CD4-positive, alpha-beta memory T cell (primary cell): Measurements from ENCODE around the gene SKAP2. TPM values are rescaled to one million over a fixed set of nuclear protein-coding genes. Genes with fewer than 3 reads are reported as not detected.

Experiments
- CTCF ChIA-PET: fragments of 350-600 bp; sonication (Branson Sonifier 250); formaldehyde crosslinking; loops from one replicate; lab custom pipeline; 2021; ENCODE audit warnings: inconsistent platforms; ENCODE audit not compliant: partially characterized antibody; lab: Charles Lee
- POLR2A ChIA-PET: fragments of 350-600 bp; sonication (Branson Sonifier 250); formaldehyde crosslinking; loops from one replicate; lab custom pipeline; 2021; ENCODE audit not compliant: partially characterized antibody; lab: Charles Lee
- DNase-seq, 5 donors: peaks; one replicate each; pipeline versions ENCODE4 v3.0.0 to v3.0.0-alpha.2; 2020 to 2022; ENCODE audit warnings: mixed read lengths in 1 of 5
- H3K27ac ChIP-seq: one replicate; pipeline ENCODE4 v1.7.0; 2013; ENCODE audit warnings: low read depth, low read length
- H3K27me3 ChIP-seq: 2 replicates; pipeline ENCODE4 v1.7.0; 2013; ENCODE audit warnings: mild to moderate bottlenecking, low read length, moderate library complexity; ENCODE audit not compliant: insufficient read depth
- H3K36me3 ChIP-seq: 2 replicates; pipeline ENCODE4 v1.7.0; 2013; ENCODE audit warnings: mild to moderate bottlenecking, low read length, moderate library complexity; ENCODE audit not compliant: insufficient read depth
- H3K4me1 ChIP-seq: 2 replicates; pipeline ENCODE4 v1.7.0; 2013; ENCODE audit warnings: mild to moderate bottlenecking, low read length, moderate library complexity; ENCODE audit not compliant: insufficient read depth
- H3K4me3 ChIP-seq, 2 donors: one replicate each; pipeline ENCODE4 v1.7.0; 2013; ENCODE audit warnings: low read length in 2 of 2, mild to moderate bottlenecking in 1 of 2
- H3K9me3 ChIP-seq, 2 donors: one replicate each; pipeline ENCODE4 v1.7.0; 2013; ENCODE audit warnings: low read length in 2 of 2, control low read depth in 1 of 2; ENCODE audit not compliant: control insufficient read depth in 1 of 2
- H3K27ac Mint-ChIP-seq, 7 donors: one replicate each; pipeline ENCODE4 v1.8.0; 2020 to 2021; ENCODE audit warnings: mixed read lengths in 7 of 7, mild to moderate bottlenecking in 6 of 7, inconsistent platforms in 3 of 7, moderate library complexity in 3 of 7
- H3K27me3 Mint-ChIP-seq, 2 donors: one replicate each; pipeline ENCODE4 v1.8.0; 2020 to 2021; ENCODE audit warnings: mixed read lengths in 2 of 2
- H3K36me3 Mint-ChIP-seq, 2 donors: one replicate each; pipeline ENCODE4 v1.8.0; 2020 to 2021; ENCODE audit warnings: mixed read lengths in 2 of 2, inconsistent platforms in 1 of 2, mild to moderate bottlenecking in 1 of 2
- H3K4me1 Mint-ChIP-seq, 4 donors: one replicate each; pipeline ENCODE4 v1.8.0; 2020 to 2021; ENCODE audit warnings: mixed read lengths in 4 of 4, mild to moderate bottlenecking in 1 of 4
- H3K4me3 Mint-ChIP-seq, 8 donors: one replicate each; pipeline ENCODE4 v1.8.0; 2020 to 2021; ENCODE audit warnings: mixed read lengths in 8 of 8, mild to moderate bottlenecking in 7 of 8, moderate library complexity in 6 of 8, inconsistent platforms in 3 of 8
- H3K9me3 Mint-ChIP-seq, 8 donors: one replicate each; pipeline ENCODE4 v1.8.0; 2020 to 2021; ENCODE audit warnings: mixed read lengths in 8 of 8, mild to moderate bottlenecking in 5 of 8, inconsistent platforms in 3 of 8, moderate library complexity in 1 of 8
- intact Hi-C: fragments of 100-400 bp; cut with micrococcal nuclease; formaldehyde crosslinking; loops from one replicate; pipeline ENCODE4 v1.15.1; 2023
- polyA plus RNA-seq, 2 donors: library from polyadenylated mRNA; unstranded; fragments of 300-500 nt; fragmentation: Illumina TruSeq; gene quantifications; one replicate each; pipeline ENCODE4 v1.2.3, GENCODE V29; 2021
- total RNA-seq, 2 experiments: library from RNA; stranded (reverse); gene quantifications; one replicate each; pipeline ENCODE4 v1.2.3, GENCODE V29; 2021

The SKAP2 gene
- total RNA-seq, result 1 to 10 TPM; 6.8 to 8.5 TPM
- polyA plus RNA-seq, result 10 to 100 TPM; 14.2 to 25.6 TPM

GRCh38 chr7:26864309-26865093 is at the start of gene SKAP2:
TSS of gene SKAP2 (minus strand) at chr7:26864590. CDS start at chr7:26864429, 161 bp downstream.
- Mint-ChIP-seq H3K4me3 (peak within 1 kb of the TSS; percentile 84 to 97 (median 92)), H3K27ac (peak within 1 kb of the TSS; percentile 63 to 96 (median 91)), H3K4me1 (peaks cover 9 to 26% (median 18%) of the 10 kb centered on the region in 4 donors), H3K9me3 (peaks cover 0 to 2% (median 0%) of the 10 kb centered on the region in 8 donors), H3K36me3 (peaks cover 0 to 10% of the 10 kb centered on the region in 2 donors), H3K27me3 (peaks cover 15 to 17% of the 10 kb centered on the region in 2 donors)
- ChIA-PET CTCF (interaction anchor here (1.3 to 1.5 kb wide), 2 partner anchors 7 to 296 kb away, joined by 3 to 5 read pairs; no protein-coding TSS in a partner anchor), POLR2A (interaction anchor here (1.1 to 1.5 kb wide), 2 partner anchors 10 to 232 kb away, joined by 3 to 4 read pairs; no protein-coding TSS in a partner anchor)
- Histone ChIP-seq H3K4me1 (peaks cover 22% of the 10 kb centered on the region), H3K36me3 (no peaks in the 10 kb centered on the region), H3K9me3 (no peaks in the 10 kb centered on the region), H3K27ac (peak within 1 kb of the TSS; percentile 54), H3K4me3 (peak within 1 kb of the TSS; percentile 72 to 78), H3K27me3 (peaks cover 6% of the 10 kb centered on the region)
- DNase-seq, result peak; percentile 77 to 84 (median 81)
- intact Hi-C loops, result loop anchor here (1.0 to 5.0 kb wide), 2 partner anchors 232 to 1318 kb away; partner anchors contain the start of gene JAZF1

GRCh38 chr7:26912933-26913536 is 48.6 kb upstream of the SKAP2 start:
- Histone ChIP-seq H3K36me3 (no peaks in the 10 kb centered on the region), H3K9me3 (no peaks in the 10 kb centered on the region), H3K4me1 (no peaks in the 10 kb centered on the region), H3K27ac (no peak overlapping the region), H3K4me3 (no peak overlapping the region), H3K27me3 (no peaks in the 10 kb centered on the region)
- Mint-ChIP-seq H3K9me3 (peaks cover 0 to 2% (median 0%) of the 10 kb centered on the region in 8 donors), H3K4me1 (peaks cover 0 to 9% (median under 1%) of the 10 kb centered on the region in 4 donors), H3K36me3 (no peaks in the 10 kb centered on the region), H3K27me3 (peaks cover 5 to 7% of the 10 kb centered on the region in 2 donors), H3K27ac (no peak overlapping the region), H3K4me3 (no peak overlapping the region)
- ChIA-PET CTCF (no interaction called here), POLR2A (no interaction called here)
- intact Hi-C loops, result no loop called here
- no peak for DNase-seq

GRCh38 chr7:26912338-26912737 is 47.9 kb upstream of the SKAP2 start:
- DNase-seq, result no peak
- H3K4me1 ChIP-seq, result no peaks in the 10 kb centered on the region

GRCh38 chr7:26910221-26910620 is 45.8 kb upstream of the SKAP2 start:
- Mint-ChIP-seq H3K4me1 (peaks cover 0 to 9% (median under 1%) of the 10 kb centered on the region in 4 donors), H3K9me3 (peaks cover 0 to 2% (median 0%) of the 10 kb centered on the region in 8 donors), H3K36me3 (no peaks in the 10 kb centered on the region), H3K4me3 (peak overlapping the region in 1 of 8 donors; percentile 13), H3K27me3 (peaks cover 3 to 8% of the 10 kb centered on the region in 2 donors), H3K27ac (peak overlapping the region in 2 of 7 donors; percentile 26 to 27)
- Histone ChIP-seq H3K27ac (no peak overlapping the region), H3K27me3 (no peaks in the 10 kb centered on the region), H3K4me1 (no peaks in the 10 kb centered on the region), H3K4me3 (no peak overlapping the region), H3K9me3 (no peaks in the 10 kb centered on the region), H3K36me3 (no peaks in the 10 kb centered on the region)
- CTCF ChIA-PET, result no interaction called here
- peak; percentile 0 to 39 (median 6) for DNase-seq
- POLR2A ChIA-PET, result interaction anchor here (0.9 kb wide), 1 partner anchor 47 kb away, joined by 3 read pairs; no protein-coding TSS in a partner anchor
- intact Hi-C loops, result no loop called here

More at GRCh38 chr7:26912338-26912737, 47.9 kb upstream of the SKAP2 start:
- Mint-ChIP-seq H3K9me3 (peaks cover 0 to 2% (median 0%) of the 10 kb centered on the region in 8 donors), H3K36me3 (no peaks in the 10 kb centered on the region), H3K27ac (no peak overlapping the region), H3K4me1 (peaks cover 0 to 9% (median under 1%) of the 10 kb centered on the region in 4 donors), H3K27me3 (peaks cover 3 to 7% of the 10 kb centered on the region in 2 donors), H3K4me3 (no peak overlapping the region)
- Histone ChIP-seq H3K4me3 (no peak overlapping the region), H3K36me3 (no peaks in the 10 kb centered on the region), H3K27ac (no peak overlapping the region), H3K9me3 (no peaks in the 10 kb centered on the region), H3K27me3 (no peaks in the 10 kb centered on the region)
- intact Hi-C loops, result no loop called here
- ChIA-PET POLR2A (no interaction called here), CTCF (no interaction called here)

- Histone ChIP-seq H3K9me3 (no peaks in the 10 kb centered on the region), H3K27me3 (peaks cover 8% of the 10 kb centered on the region), H3K27ac (no peak overlapping the region), H3K4me1 (no peaks in the 10 kb centered on the region), H3K4me3 (no peak overlapping the region), H3K36me3 (no peaks in the 10 kb centered on the region)
- POLR2A ChIA-PET, result no interaction called here
- Mint-ChIP-seq H3K27ac (no peak overlapping the region), H3K36me3 (no peaks in the 10 kb centered on the region), H3K4me3 (no peak overlapping the region), H3K9me3 (peaks cover 0 to 4% (median 0%) of the 10 kb centered on the region in 8 donors), H3K4me1 (no peaks in the 10 kb centered on the region), H3K27me3 (peaks cover 9 to 11% of the 10 kb centered on the region in 2 donors)
- DNase-seq, result no peak
- CTCF ChIA-PET, result no interaction called here
- intact Hi-C loops, result no loop called here
Observed at GRCh38 chr7:26900251-26900650, 35.9 kb upstream of the SKAP2 start.

GRCh38 chr7:26899519-26899918 is 35.1 kb upstream of the SKAP2 start:
- H3K4me3 Mint-ChIP-seq, result no peak overlapping the region
- ChIA-PET POLR2A (no interaction called here), CTCF (no interaction called here)
- no peak for DNase-seq
- peaks cover 9 to 11% of the 10 kb centered on the region in 2 donors for H3K27me3 Mint-ChIP-seq
- no peak overlapping the region for H3K27ac Mint-ChIP-seq
- H3K27ac ChIP-seq, result no peak overlapping the region
- H3K9me3 Mint-ChIP-seq, result peaks cover 0 to 4% (median 0%) of the 10 kb centered on the region in 8 donors
- H3K36me3 Mint-ChIP-seq, result no peaks in the 10 kb centered on the region
- no peaks in the 10 kb centered on the region for H3K4me1 Mint-ChIP-seq
- H3K27me3 ChIP-seq, result peaks cover 8% of the 10 kb centered on the region
- H3K4me1 ChIP-seq, result no peaks in the 10 kb centered on the region
- no peaks in the 10 kb centered on the region for H3K9me3 ChIP-seq
- intact Hi-C loops, result no loop called here
- H3K36me3 ChIP-seq, result no peaks in the 10 kb centered on the region
- no peak overlapping the region for H3K4me3 ChIP-seq

- H3K4me3 Mint-ChIP-seq, result no peak overlapping the region
- Histone ChIP-seq H3K27ac (no peak overlapping the region), H3K9me3 (no peaks in the 10 kb centered on the region), H3K4me3 (no peak overlapping the region), H3K36me3 (no peaks in the 10 kb centered on the region), H3K27me3 (peaks cover 8% of the 10 kb centered on the region), H3K4me1 (no peaks in the 10 kb centered on the region)
- no peak for DNase-seq
- intact Hi-C loops, result no loop called here
- H3K9me3 Mint-ChIP-seq, result peaks cover 0 to 4% (median 0%) of the 10 kb centered on the region in 8 donors
- H3K27me3 Mint-ChIP-seq, result peaks cover 13 to 14% of the 10 kb centered on the region in 2 donors
- ChIA-PET POLR2A (no interaction called here), CTCF (interaction anchor here (0.6 to 1.4 kb wide), 3 partner anchors 11 to 281 kb away, joined by 3 read pairs; no protein-coding TSS in a partner anchor)
- no peak overlapping the region for H3K27ac Mint-ChIP-seq
- no peaks in the 10 kb centered on the region for H3K4me1 Mint-ChIP-seq
- no peaks in the 10 kb centered on the region for H3K36me3 Mint-ChIP-seq
Observed at GRCh38 chr7:26898891-26899290, 34.5 kb upstream of the SKAP2 start.
